Mesenchymal stem cell (in vitro differentiated cells and primary cell): ENCODE results near the gene NFATC4.
"Not testable (repeated sequence)": the region's sequence is repeated elsewhere in the genome, so short reads cannot be mapped to it uniquely, and the experiment has no call there.

ENCODE experiments used
- DNase-seq: peaks from one replicate; pipeline ENCODE4 v3.0.0-alpha.2; 2013
- H2AFZ ChIP-seq: one replicate; pipeline ENCODE4 v1.6.1; 2013; ENCODE audit warnings: low read depth, mild to moderate bottlenecking, control low read depth, inconsistent platforms, low read length, moderate library complexity
- H2AK5ac ChIP-seq: 2 replicates; pipeline ENCODE4 v1.6.1; 2013; ENCODE audit warnings: low read length, moderate library complexity, mild to moderate bottlenecking, inconsistent platforms; ENCODE audit not compliant: severe bottlenecking
- H2BK120ac ChIP-seq: one replicate; pipeline ENCODE4 v1.6.1; 2013; ENCODE audit warnings: low read depth, mild to moderate bottlenecking, inconsistent platforms, low read length, moderate library complexity
- H2BK12ac ChIP-seq, 2 experiments: one replicate each; pipeline ENCODE4 v1.6.1; 2013; ENCODE audit warnings: inconsistent platforms in 2 of 2, low read length in 2 of 2, mild to moderate bottlenecking in 2 of 2, moderate library complexity in 2 of 2, control low read depth in 1 of 2
- H2BK15ac ChIP-seq: one replicate; pipeline ENCODE4 v1.6.1; 2013; ENCODE audit warnings: mild to moderate bottlenecking, low read depth, inconsistent platforms; ENCODE audit not compliant: poor library complexity, severe bottlenecking
- H2BK5ac ChIP-seq: 2 replicates; pipeline ENCODE4 v1.6.1; 2013; ENCODE audit warnings: low read depth, mild to moderate bottlenecking, low read length, control low read depth, inconsistent platforms; ENCODE audit not compliant: poor library complexity, severe bottlenecking
- H3K14ac ChIP-seq, 2 experiments: one replicate each; pipeline ENCODE4 v1.6.1; 2013; ENCODE audit warnings: inconsistent platforms in 2 of 2, low read length in 2 of 2, control low read depth in 1 of 2, mild to moderate bottlenecking in 1 of 2, moderate library complexity in 1 of 2
- H3K18ac ChIP-seq, 2 experiments: one replicate each; pipeline ENCODE4 v1.6.1; 2013; ENCODE audit warnings: inconsistent platforms in 2 of 2, low read length in 2 of 2, control low read depth in 1 of 2, low read depth in 1 of 2, mild to moderate bottlenecking in 1 of 2
- H3K23ac ChIP-seq, 2 experiments: one replicate each; pipeline ENCODE4 v1.6.1; 2013; ENCODE audit warnings: inconsistent platforms in 2 of 2, low read length in 2 of 2, mild to moderate bottlenecking in 2 of 2, moderate library complexity in 2 of 2, control low read depth in 1 of 2
- H3K27ac ChIP-seq: 2 replicates; pipeline ENCODE4 v1.5.1; 2013; ENCODE audit warnings: mild to moderate bottlenecking, moderate library complexity, low read length, control low read depth, inconsistent platforms; ENCODE audit not compliant: poor library complexity, severe bottlenecking
- H3K27me3 ChIP-seq, 2 experiments: 2 replicates each; pipeline versions ENCODE4 v1.6.1 to v1.7.0; 2013; ENCODE audit warnings: low read length in 2 of 2, mild to moderate bottlenecking in 2 of 2, moderate library complexity in 2 of 2, control low read depth in 1 of 2, inconsistent platforms in 1 of 2; ENCODE audit not compliant: control insufficient read depth in 1 of 2, insufficient read depth in 1 of 2
- H3K36me3 ChIP-seq, 2 experiments: 2 replicates each; pipeline versions ENCODE4 v1.6.1 to v1.7.0; 2013; ENCODE audit warnings: low read length in 2 of 2, control low read depth in 1 of 2, inconsistent platforms in 1 of 2, low read depth in 1 of 2, mild to moderate bottlenecking in 1 of 2; ENCODE audit not compliant: insufficient read depth in 2 of 2, control insufficient read depth in 1 of 2
- H3K4ac ChIP-seq, 2 experiments: one replicate each; pipeline ENCODE4 v1.6.1; 2013; ENCODE audit warnings: inconsistent platforms in 2 of 2, low read length in 2 of 2, mild to moderate bottlenecking in 2 of 2, moderate library complexity in 2 of 2, control low read depth in 1 of 2, low read depth in 1 of 2
- H3K4me1 ChIP-seq: 2 replicates; pipeline ENCODE4 v1.6.1; 2013; ENCODE audit warnings: low read depth, low read length, control low read depth; ENCODE audit not compliant: control insufficient read depth, insufficient read depth
- H3K4me2 ChIP-seq: 2 replicates; pipeline ENCODE4 v1.6.1; 2013; ENCODE audit warnings: low read length, mild to moderate bottlenecking, inconsistent platforms; ENCODE audit not compliant: poor library complexity, severe bottlenecking
- H3K4me3 ChIP-seq, 2 experiments: 2 replicates each; pipeline versions ENCODE4 v1.5.1 to v1.7.0; 2013; ENCODE audit warnings: low read length in 2 of 2, mild to moderate bottlenecking in 2 of 2, control low read depth in 1 of 2, low read depth in 1 of 2; ENCODE audit not compliant: insufficient read depth in 1 of 2
- H3K79me1 ChIP-seq: replicated peaks from 2 replicates; pipeline ENCODE4 v1.6.1; 2013; ENCODE audit warnings: mild to moderate bottlenecking, control low read depth, low read length, inconsistent platforms; ENCODE audit not compliant: poor library complexity, severe bottlenecking
- H3K9ac ChIP-seq: 2 replicates; pipeline ENCODE4 v1.7.0; 2013; ENCODE audit warnings: mild to moderate bottlenecking, low read length, moderate library complexity
- H3K9me3 ChIP-seq: 2 replicates; pipeline ENCODE4 v1.7.0; 2013; ENCODE audit warnings: mild to moderate bottlenecking, low read length; ENCODE audit not compliant: control insufficient read depth
- H4K8ac ChIP-seq: one replicate; pipeline ENCODE4 v1.6.1; 2013; ENCODE audit warnings: inconsistent platforms, mild to moderate bottlenecking, low read length, moderate library complexity
- H4K91ac ChIP-seq: one replicate; pipeline ENCODE4 v1.6.1; 2013; ENCODE audit warnings: mild to moderate bottlenecking, low read length, inconsistent platforms
- WGBS: methylation state at CpG from one replicate; pipeline ENCODE4 v1.1.7; 2013; ENCODE audit warnings: mixed read lengths; 5-methylcytosine and 5-hydroxymethylcytosine counted together

NFATC4 gene

DNA sequence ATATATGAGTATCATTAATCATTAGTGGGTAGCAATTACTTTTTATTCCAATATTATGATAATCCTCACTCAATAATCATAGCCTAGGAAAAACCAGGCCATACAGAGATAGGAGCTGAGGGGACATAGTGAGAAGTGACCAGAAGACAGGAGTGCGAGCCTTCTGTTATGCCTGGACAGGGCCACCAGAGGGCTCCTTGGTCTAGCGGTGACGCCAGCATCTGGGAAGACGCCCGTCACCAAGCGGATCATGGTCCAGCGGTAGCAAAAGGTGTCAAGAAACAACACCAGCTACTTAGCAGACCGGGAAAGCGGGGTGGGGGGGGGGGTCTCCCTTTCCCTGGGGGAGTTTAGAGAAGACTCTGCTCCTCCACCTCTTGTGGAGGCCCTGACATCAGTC, 40.1 kb upstream of the NFATC4 start:
- not testable (repeated sequence) for H2AFZ ChIP-seq, H2BK12ac ChIP-seq, H4K91ac ChIP-seq, H3K4me2 ChIP-seq, H3K18ac ChIP-seq, H3K36me3 ChIP-seq, H2AK5ac ChIP-seq, H3K27ac ChIP-seq, H3K4me1 ChIP-seq, H3K14ac ChIP-seq, H3K9me3 ChIP-seq, H3K23ac ChIP-seq, H4K8ac ChIP-seq, H3K79me1 ChIP-seq, H2BK5ac ChIP-seq, H3K4me3 ChIP-seq, H3K9ac ChIP-seq, H2BK15ac ChIP-seq, H2BK120ac ChIP-seq, H3K4ac ChIP-seq
- peaks cover 0 to 32% of the 10 kb centered on the region in 2 experiments for H3K27me3 ChIP-seq
- 5% methylated on average over 4 of the region's 9 CpGs for WGBS
- DNase-seq = peak; percentile 30

- H3K9me3 ChIP-seq = no peaks in the 10 kb centered on the region
Observed at GRCh38 chr14:24329073-24329663, 38.8 kb upstream of the NFATC4 start.

GRCh38 chr14:24329736-24330135, 38.2 kb upstream of the NFATC4 start:
- no peaks in the 10 kb centered on the region for H3K79me1 ChIP-seq
- peaks cover 0 to 31% of the 10 kb centered on the region in 2 experiments for H3K27me3 ChIP-seq
- H3K9ac ChIP-seq = no peak overlapping the region
- no peaks in the 10 kb centered on the region for H3K9me3 ChIP-seq
- H3K14ac ChIP-seq = no peak overlapping the region
- no peak for DNase-seq
- no peak overlapping the region for H3K4ac ChIP-seq
- H3K36me3 ChIP-seq = no peaks in the 10 kb centered on the region
- H2BK12ac ChIP-seq = no peak overlapping the region
- H2BK5ac ChIP-seq = no peak overlapping the region
- H4K8ac ChIP-seq = no peak overlapping the region
- H3K18ac ChIP-seq = no peak overlapping the region
- no peak overlapping the region for H2AK5ac ChIP-seq
- H3K23ac ChIP-seq = no peak overlapping the region
- no peak overlapping the region for H2BK120ac ChIP-seq
- peaks cover 17% of the 10 kb centered on the region for H3K4me1 ChIP-seq
- no peak overlapping the region for H2BK15ac ChIP-seq
- H3K4me2 ChIP-seq = no peak overlapping the region
- no peak overlapping the region for H3K27ac ChIP-seq
- 95% methylated on average over 9 of the region's 9 CpGs for WGBS
- H3K4me3 ChIP-seq = no peak overlapping the region
- no peak overlapping the region for H2AFZ ChIP-seq
- no peak overlapping the region for H4K91ac ChIP-seq

More at GRCh38 chr14:24329073-24329663, 38.8 kb upstream of the NFATC4 start:
- Histone ChIP-seq H2AK5ac (no peak overlapping the region), H3K36me3 (no peaks in the 10 kb centered on the region), H3K14ac (no peak overlapping the region), H4K8ac (no peak overlapping the region), H3K4ac (no peak overlapping the region), H3K9ac (no peak overlapping the region), H3K4me1 (peaks cover 12% of the 10 kb centered on the region), H2AFZ (no peak overlapping the region), H3K4me3 (no peak overlapping the region), H3K23ac (no peak overlapping the region), H3K79me1 (no peaks in the 10 kb centered on the region), H2BK120ac (no peak overlapping the region), H2BK12ac (no peak overlapping the region), H3K4me2 (no peak overlapping the region), H2BK15ac (no peak overlapping the region), H3K18ac (no peak overlapping the region), H4K91ac (no peak overlapping the region), H3K27ac (no peak overlapping the region), H3K27me3 (peaks cover 0 to 28% of the 10 kb centered on the region in 2 experiments), H2BK5ac (no peak overlapping the region)
- no peak for DNase-seq
- 81% methylated on average over 11 of the region's 12 CpGs for WGBS

DNA sequence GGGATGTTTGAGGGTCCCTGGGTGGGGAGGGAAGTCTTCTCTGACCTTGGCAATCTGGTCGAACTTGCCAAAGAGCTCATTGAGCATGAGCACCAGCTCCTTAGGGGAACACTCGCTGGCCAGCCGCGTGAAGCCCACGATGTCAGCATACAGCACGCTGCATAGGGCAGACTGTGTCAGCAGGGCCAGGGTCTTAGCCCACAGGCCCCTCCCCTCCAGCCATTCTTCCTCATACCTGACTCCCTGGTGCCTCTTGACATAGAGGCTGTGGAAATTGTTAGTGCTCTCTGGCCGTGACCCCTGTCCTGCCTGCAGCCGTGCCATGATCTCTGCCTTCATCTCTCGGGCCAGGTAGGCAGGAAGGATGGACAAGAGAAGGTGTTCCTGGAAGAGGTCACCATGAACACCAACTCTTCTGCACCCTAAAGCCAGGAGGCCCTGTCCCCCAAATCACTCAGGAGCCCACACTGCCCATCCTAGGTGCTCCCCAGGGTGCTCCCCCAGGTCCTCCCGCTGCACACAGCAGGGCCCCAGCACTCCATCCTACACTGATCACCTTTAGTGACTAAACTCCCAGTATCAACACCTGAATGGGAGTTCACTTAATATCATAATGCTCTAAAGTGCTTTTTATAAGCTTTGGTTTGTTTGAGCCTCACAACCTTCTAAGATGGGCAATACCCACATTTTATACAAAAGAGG, 36.9 kb upstream of the NFATC4 start:
- H3K23ac ChIP-seq = no peak overlapping the region

More for the DNA sequence above, 36.9 kb upstream of the NFATC4 start:
- Histone ChIP-seq H4K8ac (no peak overlapping the region), H3K4me2 (no peak overlapping the region), H3K9ac (no peak overlapping the region), H3K4me3 (no peak overlapping the region), H2BK120ac (no peak overlapping the region), H3K27ac (no peak overlapping the region), H3K27me3 (peaks cover 11 to 29% of the 10 kb centered on the region in 2 experiments), H3K79me1 (no peaks in the 10 kb centered on the region), H2AFZ (no peak overlapping the region), H3K18ac (no peak overlapping the region), H3K36me3 (no peaks in the 10 kb centered on the region), H2BK5ac (no peak overlapping the region), H3K9me3 (no peaks in the 10 kb centered on the region), H3K14ac (no peak overlapping the region), H3K4ac (no peak overlapping the region), H2BK15ac (no peak overlapping the region), H2BK12ac (no peak overlapping the region), H4K91ac (peak overlapping the region; percentile 6), H2AK5ac (no peak overlapping the region), H3K4me1 (peaks cover 31% of the 10 kb centered on the region)
- DNase-seq = no peak
- 92% methylated on average over 10 of the region's 10 CpGs for WGBS
